Stimulated activated CD8-positive, alpha-beta memory T cell treated with anti-CD3 and anti-CD28 coated beads, Interleukin-7, amount 100 ng/mL, for 24 hours (primary cell): ENCODE results near the gene AGGF1.
"Not testable (repeated sequence)": the region's sequence is repeated elsewhere in the genome, so short reads cannot be mapped to it uniquely, and the experiment has no call there.

Experiments used
- DNase-seq: peaks from one replicate; pipeline ENCODE4 v3.0.0-alpha.2; 2020; ENCODE audit warnings: low read depth

The AGGF1 gene

DNA sequence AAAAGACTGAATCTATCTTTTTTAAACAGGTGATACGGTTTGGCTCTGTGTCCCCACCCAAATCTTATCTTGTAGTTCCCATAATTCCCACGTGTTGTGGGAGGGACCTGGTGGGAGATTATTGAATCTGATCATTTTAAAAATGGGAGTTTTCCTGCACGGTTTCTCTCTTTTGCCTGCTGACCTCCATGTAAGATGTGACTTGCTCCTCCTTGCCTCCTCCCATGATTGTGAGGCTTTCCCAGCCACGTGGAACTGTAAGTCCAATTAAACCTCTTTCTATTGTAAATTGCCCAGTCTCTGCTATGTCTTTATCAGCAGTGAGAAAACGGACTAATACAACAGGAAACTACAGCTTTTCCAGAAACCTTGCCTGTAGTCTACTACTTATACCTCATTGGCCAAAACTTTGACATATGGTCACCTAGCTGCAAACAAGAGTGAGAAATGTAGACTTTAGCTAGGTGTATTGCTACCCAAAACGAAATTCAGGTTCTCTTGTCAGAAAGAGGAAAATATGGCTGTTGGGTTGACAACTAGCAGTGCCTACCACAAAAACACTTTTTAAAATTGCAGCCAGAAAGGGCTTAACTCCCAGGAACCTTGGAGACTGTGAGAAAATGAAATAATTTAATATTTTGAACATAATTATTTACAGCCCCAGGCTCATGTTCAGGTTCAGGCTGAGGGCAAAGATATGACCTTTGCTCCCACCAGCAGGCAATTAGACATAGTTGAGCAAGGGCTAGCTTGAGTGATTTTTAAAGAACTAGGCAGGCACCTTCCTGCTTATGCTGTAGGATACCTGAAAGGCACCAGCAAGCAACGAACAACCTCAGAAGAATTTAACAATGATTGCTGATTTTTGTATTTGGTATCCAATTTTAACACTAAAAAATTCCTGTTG, 7.4 kb upstream of the AGGF1 start:
- no peak for DNase-seq

DNA sequence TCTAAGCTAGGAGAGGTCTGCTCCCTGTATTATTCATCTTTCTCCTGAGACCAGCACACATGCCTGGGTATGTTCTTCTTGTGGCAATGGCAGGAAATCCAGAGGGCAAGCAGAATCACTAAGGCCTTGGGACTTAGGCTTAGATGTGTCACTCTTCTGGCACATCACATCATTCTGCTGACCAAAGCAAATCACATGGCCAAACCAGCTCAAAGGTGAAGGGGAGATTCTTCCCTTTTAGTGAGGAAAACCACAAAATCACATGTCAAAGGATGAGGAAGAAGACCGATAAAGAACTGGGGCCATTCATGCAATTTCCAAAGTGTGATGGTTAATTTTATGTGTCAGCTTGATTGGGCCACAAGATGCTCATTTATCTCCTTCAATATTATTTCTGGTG, 5.7 kb upstream of the AGGF1 start:
- no peak for DNase-seq

DNA sequence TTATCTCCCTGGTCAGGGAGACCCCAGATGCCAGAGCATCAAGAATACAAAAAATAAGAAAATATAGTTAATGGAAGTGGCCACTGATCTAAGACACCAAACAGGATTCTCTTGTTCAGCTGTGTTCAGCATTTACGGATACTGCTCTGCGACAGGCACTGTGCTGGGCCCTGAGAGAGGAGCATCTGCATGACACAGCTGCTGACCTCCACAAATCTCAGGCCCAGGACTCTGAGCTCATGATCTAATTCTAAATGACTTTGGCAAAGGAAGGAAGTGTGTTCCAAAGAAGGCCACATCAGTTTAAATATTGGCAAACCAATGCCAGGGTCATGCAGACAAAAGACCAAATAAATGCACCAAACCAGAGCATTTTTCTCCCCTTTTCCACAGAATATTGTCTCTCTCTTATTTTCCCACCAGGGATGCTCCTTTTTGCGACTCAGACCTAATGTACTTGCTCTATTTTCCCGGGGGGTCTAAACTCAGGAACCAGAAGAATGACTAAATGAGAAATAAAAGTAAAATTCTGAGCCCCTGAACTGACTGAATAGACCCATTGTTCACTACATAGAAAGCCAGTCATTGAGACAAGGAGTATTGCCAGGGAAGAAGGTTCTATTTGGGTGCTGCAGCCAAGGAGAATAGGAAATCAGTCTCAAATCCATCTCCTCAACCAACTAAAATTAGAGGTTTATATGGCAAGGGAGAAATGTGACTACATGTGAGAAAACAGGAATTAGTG, 1.4 kb upstream of the AGGF1 start:
- DNase-seq = no peak

GRCh38 chr5:77029376-77029885, 773 bp upstream of the AGGF1 start:
- no peak for DNase-seq

- no peak for DNase-seq
Measured at GRCh38 chr5:77031891-77032290, 1.7 kb downstream of the AGGF1 start.

DNA sequence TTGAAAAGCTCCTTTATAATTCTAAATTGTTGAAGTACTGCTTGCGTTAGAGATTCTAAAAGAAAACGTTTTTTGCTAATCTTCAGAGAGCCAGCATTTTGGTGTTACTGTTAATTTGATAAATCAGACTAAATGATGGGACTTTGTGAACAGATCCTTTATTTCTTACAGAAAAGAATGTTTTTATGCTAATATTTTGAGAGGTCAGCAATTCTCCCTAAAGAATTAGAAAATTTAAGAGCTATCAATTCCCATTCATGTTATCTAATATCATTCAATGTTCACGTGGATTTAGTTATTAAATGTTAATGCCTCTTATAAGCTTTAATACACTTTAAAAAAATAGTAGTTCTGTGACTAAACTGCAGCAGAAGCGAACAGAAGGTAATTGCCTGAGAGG, 2.4 kb downstream of the AGGF1 start:
- no peak for DNase-seq

- no peak for DNase-seq
Measured at GRCh38 chr5:77033338-77033737, 3.1 kb downstream of the AGGF1 start.

DNA sequence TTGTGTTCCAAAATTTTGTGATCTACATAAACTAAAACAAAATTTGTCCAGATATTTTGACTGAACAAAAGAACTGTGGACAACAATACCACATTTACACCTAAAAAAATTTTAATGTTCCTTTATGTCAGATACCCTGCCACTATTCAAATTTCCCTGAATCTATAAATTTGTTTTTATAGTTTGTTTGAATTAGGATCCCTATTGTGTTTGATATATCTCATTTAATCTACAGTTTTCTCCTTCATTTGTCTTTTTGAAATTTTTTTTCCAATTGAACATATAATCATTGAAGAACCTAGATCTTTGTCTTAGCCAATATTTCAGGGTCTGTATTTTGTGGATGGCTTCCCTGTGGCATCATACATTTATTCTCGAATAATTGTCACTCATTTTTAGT, 5.7 kb downstream of the AGGF1 start:
- DNase-seq = no peak

GRCh38 chr5:77046416-77047073, 16.3 kb downstream of the AGGF1 start:
- DNase-seq = no peak

DNA sequence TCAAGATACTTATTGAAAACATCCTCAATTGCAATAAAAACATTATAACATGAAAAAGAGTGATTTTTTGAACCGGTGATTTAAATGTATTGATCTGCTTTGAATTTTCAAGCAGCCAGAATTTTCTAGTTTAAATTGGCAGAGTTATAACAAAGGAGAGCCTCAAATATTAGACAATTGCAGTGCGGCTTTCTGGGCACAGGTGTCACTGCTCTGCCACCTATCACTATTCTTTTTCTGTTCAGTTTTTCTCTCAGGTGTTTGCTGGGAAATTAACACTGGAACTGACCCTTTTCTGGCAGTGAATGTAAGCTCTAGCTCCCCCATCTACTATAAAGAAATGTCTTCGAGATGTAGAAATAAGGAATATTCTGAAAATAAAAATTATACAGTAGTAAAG, 33.8 kb downstream of the AGGF1 start:
- DNase-seq = no peak

DNA sequence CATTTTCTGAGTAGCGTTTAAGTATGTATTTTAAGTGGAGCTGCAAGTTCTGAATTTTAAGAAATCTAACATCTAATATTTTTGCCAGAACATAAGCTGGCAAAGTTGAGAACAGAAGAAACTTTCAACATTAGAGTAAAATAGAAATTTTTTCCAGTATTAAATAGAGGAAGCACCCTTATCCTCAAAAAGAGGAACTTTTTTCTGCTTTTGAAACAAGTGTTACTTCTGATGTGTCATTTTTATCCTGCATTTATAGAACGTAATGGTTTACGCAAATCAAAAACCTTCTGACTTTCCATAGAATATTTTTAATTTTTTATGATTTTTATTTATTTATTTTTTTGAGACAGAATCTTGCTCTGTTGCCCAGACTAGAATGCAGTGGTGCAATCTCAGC, 35.1 kb downstream of the AGGF1 start:
- no peak for DNase-seq

GRCh38 chr5:77066184-77066583, 36.0 kb downstream of the AGGF1 start:
- DNase-seq = no peak

DNA sequence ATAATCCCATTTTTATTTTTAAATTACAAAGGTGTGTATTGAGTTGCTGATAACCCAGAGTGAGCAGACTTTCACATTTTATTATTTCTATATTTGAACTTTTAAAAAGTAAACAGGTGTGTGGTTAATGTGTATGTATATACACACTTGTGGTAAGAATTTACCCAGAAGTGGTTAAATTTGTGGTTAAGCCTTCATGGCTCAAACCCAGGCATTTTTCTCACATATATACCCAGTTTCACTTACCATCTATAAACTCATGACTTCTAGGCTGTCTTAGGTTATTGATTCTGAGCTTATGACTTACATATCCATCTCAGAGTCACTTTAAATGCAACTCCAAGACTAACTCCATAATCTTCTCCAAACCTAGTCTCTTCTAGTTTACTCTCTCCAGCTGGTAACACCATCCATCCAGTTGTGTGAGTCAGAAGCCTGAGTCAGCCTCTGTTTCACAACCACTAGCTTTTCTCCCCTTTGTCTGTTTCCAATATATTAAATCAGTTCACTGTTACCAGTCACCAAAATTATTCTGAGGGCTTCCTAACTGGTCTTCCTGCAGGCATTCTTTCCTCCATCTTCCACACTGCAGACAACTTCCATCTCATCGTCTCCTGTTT, 36.7 kb downstream of the AGGF1 start:
- DNase-seq = no peak

- DNase-seq = no peak
Measured at GRCh38 chr5:77073667-77074066, 43.5 kb downstream of the AGGF1 start.

DNA sequence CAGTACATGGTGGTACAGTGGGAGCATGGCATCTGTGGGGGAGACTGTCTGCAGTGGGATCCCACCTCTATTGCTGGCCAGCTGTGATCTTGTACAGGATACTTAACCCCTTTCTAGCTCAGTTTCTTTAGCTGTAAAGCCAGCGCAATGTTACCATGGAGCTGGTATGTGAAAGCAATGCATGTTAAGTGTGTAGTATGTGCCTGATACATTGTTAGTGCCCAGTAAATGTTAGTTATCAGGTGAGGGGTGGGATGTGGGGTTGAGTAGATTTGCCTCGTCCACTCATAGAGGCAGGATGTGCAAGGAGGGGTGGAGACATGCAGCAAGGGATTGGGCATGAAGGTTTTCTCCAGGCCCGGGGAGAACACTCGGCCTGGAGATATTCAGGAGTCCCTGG, 44.5 kb downstream of the AGGF1 start:
- DNase-seq = no peak

DNA sequence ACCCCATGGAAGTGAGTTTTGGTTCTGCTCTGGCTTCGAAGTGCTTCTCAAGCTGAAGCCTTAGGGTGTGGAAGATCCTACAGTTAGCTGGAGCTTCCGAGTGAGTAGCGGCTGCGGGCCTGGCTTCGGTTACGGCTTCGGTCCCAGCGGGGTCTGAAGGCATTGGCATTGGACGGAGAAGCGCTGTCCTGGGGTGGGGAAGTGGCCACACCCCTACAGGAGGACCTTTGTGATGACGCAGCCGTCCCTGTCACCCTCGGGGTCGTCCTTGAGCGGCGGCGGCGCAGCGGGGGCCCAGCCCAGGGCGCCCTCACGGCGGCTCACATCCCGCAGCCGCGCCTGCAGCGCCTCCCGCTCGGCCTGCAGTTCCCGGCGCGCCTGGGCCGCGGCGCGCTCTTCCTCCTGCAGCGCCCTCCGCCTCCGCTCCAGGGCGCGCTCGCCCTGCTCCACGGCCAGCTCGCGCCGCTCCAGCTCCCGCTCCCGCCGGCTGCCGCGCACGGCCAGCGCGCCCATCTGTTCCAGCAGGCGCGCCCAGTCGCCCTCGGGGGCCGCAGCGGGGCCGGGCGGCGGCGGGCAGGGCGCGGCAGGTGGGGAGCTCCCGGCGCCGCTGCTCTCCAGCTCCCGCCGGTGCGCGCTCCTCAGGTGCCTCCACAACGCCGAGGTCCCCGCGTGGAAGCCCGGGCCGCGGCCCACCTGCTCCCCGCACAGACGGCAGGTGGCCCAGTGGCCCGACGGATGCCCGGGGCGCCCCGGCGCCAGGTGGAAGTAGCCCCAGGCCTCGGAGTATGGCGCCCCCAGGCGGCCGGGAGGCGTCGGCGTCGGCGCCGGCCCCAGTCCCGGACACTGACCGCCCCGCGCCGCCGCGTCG, 47.0 kb downstream of the AGGF1 start:
- peak; percentile 21 for DNase-seq

- no peak for DNase-seq
Measured at GRCh38 chr5:77077829-77078176, 47.6 kb downstream of the AGGF1 start.

DNA sequence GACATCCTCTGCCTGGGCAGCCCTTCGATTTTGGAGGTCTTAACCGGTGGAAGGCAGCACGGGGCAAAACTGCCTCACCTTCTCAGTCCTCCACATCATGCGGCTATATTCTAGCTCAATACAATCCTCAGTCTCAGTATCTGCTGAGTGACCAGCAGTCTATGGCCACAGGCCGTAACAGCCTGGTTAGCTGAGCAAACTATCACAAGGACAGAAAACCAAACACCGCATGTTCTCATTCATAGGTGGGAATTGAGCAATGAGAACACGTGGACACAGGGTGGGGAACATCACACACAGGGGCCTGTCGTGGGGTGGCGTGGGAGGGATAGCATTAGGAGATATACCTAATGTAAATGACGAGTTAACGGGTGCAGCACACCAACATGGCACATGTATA, 50.3 kb downstream of the AGGF1 start:
- not testable (repeated sequence) for DNase-seq

- no peak for DNase-seq
Measured at GRCh38 chr5:77080905-77081304, 50.7 kb downstream of the AGGF1 start.

GRCh38 chr5:77082280-77082679, 52.1 kb downstream of the AGGF1 start:
- DNase-seq = no peak

GRCh38 chr5:77083088-77083487, 52.9 kb downstream of the AGGF1 start:
- DNase-seq = no peak

- DNase-seq = no peak
Measured at GRCh38 chr5:77086368-77086688, 56.1 kb downstream of the AGGF1 start.
